Prostate gland (tissue), 2 donors: ENCODE results near the gene THYN1. TPM values are rescaled to one million over a fixed set of nuclear protein-coding genes. Genes with fewer than 3 reads are reported as not detected.

Experiments used
- DNase-seq: peaks from one replicate; pipeline ENCODE4 v3.0.0-alpha.2; 2019; ENCODE audit warnings: low spot score
- H3K27ac ChIP-seq, 2 donors: fragments of 200-600 bp; sonication (generic); 2 replicates each; pipeline ENCODE4 v1.5.1; 2017 to 2019
- H3K27me3 ChIP-seq: fragments of 200-600 bp; sonication (generic); replicated peaks from 2 replicates; pipeline ENCODE4 v1.5.1; 2019; ENCODE audit not compliant: insufficient read depth
- H3K36me3 ChIP-seq, 2 donors: fragments of 200-600 bp; sonication (generic); 1 replicate in 1 of 2; 2 replicates in 1 of 2; pipeline versions ENCODE4 v1.5.1 to v1.8.1; 2017 to 2019
- H3K4me1 ChIP-seq: fragments of 200-600 bp; sonication (generic); replicated peaks from 2 replicates; pipeline ENCODE4 v1.5.1; 2019
- H3K4me3 ChIP-seq, 2 donors: fragments of 200-600 bp; sonication (generic); 2 replicates each; pipeline ENCODE4 v1.5.1; 2017 to 2019
- H3K9me3 ChIP-seq: fragments of 200-600 bp; sonication (generic); 2 replicates; pipeline ENCODE4 v1.5.1; 2017
- CTCF ChIP-seq, 4 experiments: fragments of 200-600 bp in 2 of 4; fragments of 450-650 bp in 2 of 4; sonication (generic) in 2 of 4; IDR thresholded peaks; 1 replicate in 3 of 4; 2 replicates in 1 of 4; pipeline ENCODE4 v1.5.1; 2016 to 2019; ENCODE audit warnings: antibody characterized with exemption in 4 of 4, mild to moderate bottlenecking in 2 of 4, moderate library complexity in 2 of 4
- POLR2A ChIP-seq: fragments of 450-650 bp; IDR thresholded peaks from one replicate; pipeline ENCODE4 v1.6.1; 2016; ENCODE audit warnings: antibody characterized with exemption, mild to moderate bottlenecking
- POLR2AphosphoS5 ChIP-seq: sonication (generic); formaldehyde crosslinking; IDR thresholded peaks from one replicate; pipeline ENCODE4 v1.6.1; 2017; ENCODE audit warnings: antibody characterized with exemption
- WGBS: methylation state at CpG from one replicate; pipeline ENCODE4 v1.1.5; 2018; 5-methylcytosine and 5-hydroxymethylcytosine counted together
- intact Hi-C: fragments of 100-400 bp; cut with DNase I; formaldehyde crosslinking; loops from one replicate; pipeline ENCODE4 v1.14.2; 2022
- total RNA-seq, 2 donors: library from RNA; depleted of rRNA; stranded (reverse); fragments of >200 nt; gene quantifications; one replicate each; pipeline ENCODE4 v1.1.0, GENCODE V29; 2016

THYN1 gene
- total RNA-seq, 2 donors from 2014 or later: 48.5 to 59.7 TPM

DNA sequence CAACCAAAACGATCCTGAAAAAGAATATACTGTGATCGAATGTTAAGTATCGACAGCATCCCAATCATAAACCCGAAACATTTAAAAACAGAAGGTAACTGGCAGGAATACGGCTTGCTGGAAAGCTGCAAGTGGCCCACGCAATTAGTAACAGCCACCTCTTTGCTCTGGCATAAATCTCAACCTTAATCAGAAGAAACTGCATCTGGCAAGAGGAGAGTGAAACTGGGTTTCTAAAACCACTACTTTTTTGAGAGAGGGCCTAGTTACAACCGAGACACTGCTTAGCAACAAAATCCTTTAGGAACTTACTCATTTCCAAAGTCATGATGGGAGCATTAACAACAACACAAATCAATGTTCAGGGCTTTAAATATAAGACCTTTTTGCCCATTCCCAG, 37.3 kb downstream of the THYN1 start:
- TF ChIP-seq POLR2A: no peak
- no peak for TF ChIP-seq POLR2AphosphoS5
- TF ChIP-seq CTCF (IDR thresholded peaks at IDR 0.05): no peak
- H3K9me3 ChIP-seq: no peaks in the 10 kb centered on the region
- H3K27ac ChIP-seq: peak overlapping the region in 1 of 2 donors; percentile 27
- no peaks in the 10 kb centered on the region for H3K4me1 ChIP-seq
- intact Hi-C loops: no loop called here
- DNase-seq: no peak
- 92% methylated on average over 7 of the region's 7 CpGs for WGBS
- H3K27me3 ChIP-seq: no peaks in the 10 kb centered on the region
- H3K4me3 ChIP-seq: no peak overlapping the region
- H3K36me3 ChIP-seq: no peaks in the 10 kb centered on the region

GRCh38 chr11:134207538-134208239, 45.5 kb downstream of the THYN1 start:
- intact Hi-C loops: no loop called here
- no peak overlapping the region for H3K4me3 ChIP-seq
- TF ChIP-seq CTCF (IDR thresholded peaks at IDR 0.05): peak in 3 of 4 experiments; percentile 46 to 58 (median 55)
- no peak for TF ChIP-seq POLR2A
- no peak for TF ChIP-seq POLR2AphosphoS5
- WGBS: 89% methylated on average over 16 of the region's 16 CpGs
- no peaks in the 10 kb centered on the region for H3K9me3 ChIP-seq
- H3K27ac ChIP-seq: no peak overlapping the region
- DNase-seq: no peak
- no peaks in the 10 kb centered on the region for H3K36me3 ChIP-seq
- no peaks in the 10 kb centered on the region for H3K4me1 ChIP-seq
- H3K27me3 ChIP-seq: no peaks in the 10 kb centered on the region

DNA sequence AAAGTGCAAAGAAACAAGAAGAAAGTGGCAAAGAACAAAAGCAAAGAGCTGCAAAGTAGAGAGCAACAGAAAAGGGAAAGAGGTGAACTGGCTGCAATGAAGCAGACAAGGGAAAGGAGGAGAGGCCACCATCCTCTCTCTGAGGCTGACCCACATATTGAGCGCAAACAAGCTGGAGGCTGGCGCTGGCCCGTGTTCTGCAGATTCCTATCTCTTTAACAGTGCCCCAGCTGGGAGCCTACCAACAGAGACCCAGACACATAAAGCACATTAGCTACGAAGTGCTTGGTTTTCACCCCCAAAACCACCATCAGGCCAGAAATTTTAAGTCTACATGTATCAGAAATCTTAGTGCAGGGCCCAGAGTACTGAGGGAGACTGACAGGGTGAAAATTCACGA, 47.0 kb downstream of the THYN1 start:
- DNase-seq: no peak
- intact Hi-C loops: no loop called here
- H3K4me3 ChIP-seq: no peak overlapping the region
- H3K4me1 ChIP-seq: no peaks in the 10 kb centered on the region
- no peak overlapping the region for H3K27ac ChIP-seq
- H3K9me3 ChIP-seq: no peaks in the 10 kb centered on the region
- no peaks in the 10 kb centered on the region for H3K36me3 ChIP-seq
- H3K27me3 ChIP-seq: no peaks in the 10 kb centered on the region
- WGBS: 77% methylated on average over 5 of the region's 5 CpGs
- no peak for TF ChIP-seq CTCF (IDR thresholded peaks at IDR 0.05)
- no peak for TF ChIP-seq POLR2A
- no peak for TF ChIP-seq POLR2AphosphoS5

DNA sequence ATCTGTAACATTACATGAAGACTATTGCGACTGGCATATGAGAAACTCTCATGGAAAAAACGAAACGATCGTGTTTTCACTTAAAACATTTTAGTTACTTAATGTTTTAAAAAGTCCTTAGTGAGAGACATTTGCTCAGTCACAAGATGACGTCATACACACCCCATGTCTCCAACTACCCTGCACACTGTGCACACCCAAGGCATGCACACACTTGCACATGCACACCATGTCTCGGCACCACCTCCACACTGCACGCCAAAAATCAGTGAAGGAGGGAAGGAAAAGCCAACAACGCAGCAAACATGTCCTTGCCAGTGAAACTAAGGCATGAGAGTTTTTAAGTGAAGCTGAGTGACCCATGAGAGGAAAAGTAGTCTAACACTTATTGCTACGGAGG, 47.4 kb downstream of the THYN1 start:
- 91% methylated on average over 9 of the region's 9 CpGs for WGBS
- H3K9me3 ChIP-seq: no peaks in the 10 kb centered on the region
- no peaks in the 10 kb centered on the region for H3K36me3 ChIP-seq
- no peaks in the 10 kb centered on the region for H3K4me1 ChIP-seq
- TF ChIP-seq CTCF (IDR thresholded peaks at IDR 0.05) (no peak), POLR2A (no peak), POLR2AphosphoS5 (no peak)
- no peak overlapping the region for H3K4me3 ChIP-seq
- H3K27ac ChIP-seq: no peak overlapping the region
- DNase-seq: no peak
- no peaks in the 10 kb centered on the region for H3K27me3 ChIP-seq
- intact Hi-C loops: no loop called here

- no peaks in the 10 kb centered on the region for H3K36me3 ChIP-seq
Measured at GRCh38 chr11:134202661-134203060, 50.5 kb downstream of the THYN1 start.

More at GRCh38 chr11:134202661-134203060, 50.5 kb downstream of the THYN1 start:
- Histone ChIP-seq H3K9me3 (no peaks in the 10 kb centered on the region), H3K27me3 (no peaks in the 10 kb centered on the region), H3K4me1 (no peaks in the 10 kb centered on the region), H3K27ac (no peak overlapping the region), H3K4me3 (no peak overlapping the region)
- DNase-seq: no peak
- intact Hi-C loops: no loop called here
- 94% methylated on average over 4 of the region's 4 CpGs for WGBS
- TF ChIP-seq CTCF (IDR thresholded peaks at IDR 0.05) (no peak), POLR2A (no peak), POLR2AphosphoS5 (no peak)
